Neural progenitor cell (in vitro differentiated cells): Measurements from ENCODE around the gene RNLS.

Experiments
- EZH2 ChIP-seq: fragments of 200-600 bp; sonication (generic); IDR thresholded peaks from 2 replicates; pipeline ENCODE4 v1.6.1; 2017; ENCODE audit warnings: antibody characterized with exemption, mild to moderate bottlenecking, moderate library complexity
- EZH2phosphoT487 ChIP-seq: fragments of 200-600 bp; sonication (generic); IDR thresholded peaks from 2 replicates; pipeline ENCODE4 v1.6.1; 2017; ENCODE audit warnings: antibody characterized with exemption
- TF ChIP-seq, protein P1 (sequence below): fragments of 200-600 bp; sonication (generic); IDR thresholded peaks from 2 replicates; pipeline ENCODE4 v1.5.1; 2017; ENCODE audit warnings: antibody characterized with exemption, mild to moderate bottlenecking

- TF ChIP-seq, protein P1, sequence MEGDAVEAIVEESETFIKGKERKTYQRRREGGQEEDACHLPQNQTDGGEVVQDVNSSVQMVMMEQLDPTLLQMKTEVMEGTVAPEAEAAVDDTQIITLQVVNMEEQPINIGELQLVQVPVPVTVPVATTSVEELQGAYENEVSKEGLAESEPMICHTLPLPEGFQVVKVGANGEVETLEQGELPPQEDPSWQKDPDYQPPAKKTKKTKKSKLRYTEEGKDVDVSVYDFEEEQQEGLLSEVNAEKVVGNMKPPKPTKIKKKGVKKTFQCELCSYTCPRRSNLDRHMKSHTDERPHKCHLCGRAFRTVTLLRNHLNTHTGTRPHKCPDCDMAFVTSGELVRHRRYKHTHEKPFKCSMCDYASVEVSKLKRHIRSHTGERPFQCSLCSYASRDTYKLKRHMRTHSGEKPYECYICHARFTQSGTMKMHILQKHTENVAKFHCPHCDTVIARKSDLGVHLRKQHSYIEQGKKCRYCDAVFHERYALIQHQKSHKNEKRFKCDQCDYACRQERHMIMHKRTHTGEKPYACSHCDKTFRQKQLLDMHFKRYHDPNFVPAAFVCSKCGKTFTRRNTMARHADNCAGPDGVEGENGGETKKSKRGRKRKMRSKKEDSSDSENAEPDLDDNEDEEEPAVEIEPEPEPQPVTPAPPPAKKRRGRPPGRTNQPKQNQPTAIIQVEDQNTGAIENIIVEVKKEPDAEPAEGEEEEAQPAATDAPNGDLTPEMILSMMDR = no peak
- TF ChIP-seq EZH2phosphoT487 (no peak), EZH2 (no peak)
These were observed 38.8 kb downstream of the RNLS start for GRCh38 chr10:88544140-88544870.
